Right lobe of liver (tissue), 6 donors: ENCODE data around the gene EIF5B. TPM values are rescaled to one million over a fixed set of nuclear protein-coding genes. Genes with fewer than 3 reads are reported as not detected.
A peak's percentile ranks its signal among the peaks of the same experiment; 100 is the strongest.

Source experiments
- ATAC-seq, 4 donors: fragments of 200-7000 bp; cut with Tn5 transposase; one replicate each; pipeline ENCODE4 v1.9.1; 2020; ENCODE audit warnings: mild to moderate bottlenecking in 4 of 4, moderate library complexity in 4 of 4
- DNase-seq, 3 donors: peaks; one replicate each; pipeline ENCODE4 v3.0.0-alpha.2; 2020
- H3K27ac ChIP-seq, 3 donors: fragments of 200-600 bp; one replicate each; pipeline ENCODE4 v1.8.0; 2022
- H3K27me3 ChIP-seq, 2 donors: fragments of 200-600 bp; one replicate each; pipeline ENCODE4 v1.8.0; 2022
- H3K36me3 ChIP-seq, 4 donors: fragments of 200-600 bp; sonication (generic) in 1 of 4; one replicate each; pipeline versions ENCODE4 v1.5.1 to v1.8.0; 2017 to 2022; ENCODE audit warnings: control low read depth in 1 of 4
- H3K4me1 ChIP-seq, 4 donors: fragments of 200-600 bp; sonication (generic) in 1 of 4; one replicate each; pipeline versions ENCODE4 v1.5.1 to v1.8.0; 2017 to 2022; ENCODE audit warnings: control low read depth in 1 of 4
- H3K4me3 ChIP-seq, 3 donors: fragments of 200-600 bp; one replicate each; pipeline ENCODE4 v1.8.0; 2022
- H3K9me3 ChIP-seq, 4 donors: fragments of 200-600 bp; sonication (generic) in 1 of 4; one replicate each; pipeline versions ENCODE4 v1.5.1 to v1.8.0; 2017 to 2022; ENCODE audit warnings: control low read depth in 1 of 4
- CTCF ChIP-seq, 4 donors: fragments of 200-600 bp in 3 of 4; fragments of 450-650 bp in 1 of 4; IDR thresholded peaks; one replicate each; pipeline versions ENCODE4 v1.5.1 to v1.8.0; 2016 to 2022; ENCODE audit warnings: antibody characterized with exemption in 4 of 4, mild to moderate bottlenecking in 2 of 4
- POLR2A ChIP-seq: fragments of 450-650 bp; IDR thresholded peaks from one replicate; pipeline ENCODE4 v1.6.1; 2017; ENCODE audit warnings: antibody characterized with exemption, mild to moderate bottlenecking
- WGBS: methylation state at CpG from one replicate; pipeline ENCODE4 v1.1.6; 2018; ENCODE audit warnings: low coverage, low lambda C conversion rate; ENCODE audit not compliant: insufficient coverage; ENCODE audit errors: missing lambda C conversion rate; 5-methylcytosine and 5-hydroxymethylcytosine counted together
- intact Hi-C, 2 donors: fragments of 100-400 bp; cut with DNase I; formaldehyde crosslinking; loops; one replicate each; pipeline versions ENCODE4 v1.11.2 to v1.14.1; 2022
- total RNA-seq, 6 experiments: library from RNA; depleted of rRNA in 2 of 6; stranded (reverse); fragments of >200 nt in 2 of 6; fragmentation: NEBNext Ultra II Directional in 3 of 6; extraction: Animal tissue kit (Norgen Biotek cat#: 25700) in 3 of 6; gene quantifications; one replicate each; pipeline versions ENCODE4 v1.1.0 to v1.2.4, GENCODE V29; 2016 to 2023
- donor health status: DM: no; HTN: yes; CAD: no.
- donor health status: DM: no; HTN: no; CAD: no.
- donor health status: DM: no; HTN: no; CAD: no.
- donor health status: DM: no; HTN: yes; CAD: no.
- donor health status: DM: no; HTN: yes; CAD: no.

EIF5B gene
- total RNA-seq, 6 experiments from 2014 or later = 10.2 to 18.8 (median 17.4) TPM

DNA sequence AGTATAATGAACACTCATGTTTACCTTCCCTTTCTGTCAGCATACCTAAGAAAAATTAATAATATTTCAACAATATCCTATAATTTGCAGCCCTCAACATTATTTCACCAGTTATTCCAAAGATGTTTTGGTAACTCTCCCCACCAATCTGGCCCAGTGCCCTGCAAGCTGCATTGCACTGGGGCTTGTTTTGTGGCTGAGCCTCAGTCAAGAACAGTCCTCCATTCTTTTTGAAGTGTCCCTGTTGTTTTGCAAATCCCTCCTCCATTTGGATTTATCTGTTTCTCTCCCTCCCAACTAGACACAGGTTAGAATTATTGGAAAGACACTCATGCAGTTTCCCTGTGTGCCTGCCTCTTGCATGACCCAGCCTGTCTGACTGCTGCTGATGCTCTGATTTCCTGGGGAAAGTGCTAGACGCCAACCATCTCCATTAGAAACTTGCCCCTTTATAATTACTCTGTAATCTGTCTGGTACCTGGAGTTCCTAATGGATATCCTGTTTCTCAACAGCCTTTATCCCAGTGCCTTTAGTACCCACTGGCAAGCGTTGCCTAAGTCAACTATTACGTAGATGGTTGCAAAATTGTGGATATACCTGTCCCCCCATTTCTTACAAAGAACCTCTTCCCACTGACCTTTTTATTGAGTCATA lies 60.2 kb downstream of the EIF5B start:
- H3K4me3 ChIP-seq = no peak overlapping the region
- no peak overlapping the region for H3K27ac ChIP-seq
- ATAC-seq = no peak
- H3K36me3 ChIP-seq = peaks cover 0 to 67% (median 15%) of the 10 kb centered on the region in 4 donors
- no peak for DNase-seq
- H3K27me3 ChIP-seq = no peaks in the 10 kb centered on the region
- H3K4me1 ChIP-seq = peaks cover 0 to 10% (median 3%) of the 10 kb centered on the region in 4 donors
- 73% methylated on average over 3 of the region's 3 CpGs for WGBS
- no peaks in the 10 kb centered on the region for H3K9me3 ChIP-seq
- intact Hi-C loops = no loop called here
- TF ChIP-seq POLR2A (no peak), CTCF (IDR thresholded peaks at IDR 0.05) (no peak)

GRCh38 chr2:99398303-99398702 lies 61.1 kb downstream of the EIF5B start:
- TF ChIP-seq CTCF (IDR thresholded peaks at IDR 0.05) (no peak), POLR2A (no peak)
- WGBS = 98% methylated on average over 3 of the region's 5 CpGs
- H3K4me1 ChIP-seq = peaks cover 0 to 6% (median under 1%) of the 10 kb centered on the region in 4 donors
- ATAC-seq (no peak), DNase-seq (no peak)
- intact Hi-C loops = no loop called here
- no peaks in the 10 kb centered on the region for H3K9me3 ChIP-seq
- no peak overlapping the region for H3K27ac ChIP-seq
- no peak overlapping the region for H3K4me3 ChIP-seq
- no peaks in the 10 kb centered on the region for H3K27me3 ChIP-seq
- peaks cover 0 to 75% (median 19%) of the 10 kb centered on the region in 4 donors for H3K36me3 ChIP-seq

DNA sequence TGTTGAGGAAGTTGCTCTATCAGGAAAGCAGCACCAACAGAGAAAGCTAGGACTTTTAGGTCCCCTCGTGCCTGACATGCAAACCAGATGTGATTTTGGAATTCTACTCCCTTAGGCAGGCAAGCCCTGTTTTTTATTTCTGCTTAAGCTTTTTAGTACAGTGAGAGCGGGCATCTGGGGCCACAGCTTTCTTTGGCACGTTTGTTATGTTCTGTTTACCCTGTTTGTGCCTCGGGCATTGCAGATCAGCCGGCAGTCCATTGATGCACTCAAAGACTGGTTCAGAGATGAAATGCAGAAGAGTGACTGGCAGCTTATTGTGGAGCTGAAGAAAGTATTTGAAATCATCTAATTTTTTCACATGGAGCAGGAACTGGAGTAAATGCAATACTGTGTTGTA lies 61.9 kb downstream of the EIF5B start:
- 36% methylated on average over 4 of the region's 5 CpGs for WGBS

DNA sequence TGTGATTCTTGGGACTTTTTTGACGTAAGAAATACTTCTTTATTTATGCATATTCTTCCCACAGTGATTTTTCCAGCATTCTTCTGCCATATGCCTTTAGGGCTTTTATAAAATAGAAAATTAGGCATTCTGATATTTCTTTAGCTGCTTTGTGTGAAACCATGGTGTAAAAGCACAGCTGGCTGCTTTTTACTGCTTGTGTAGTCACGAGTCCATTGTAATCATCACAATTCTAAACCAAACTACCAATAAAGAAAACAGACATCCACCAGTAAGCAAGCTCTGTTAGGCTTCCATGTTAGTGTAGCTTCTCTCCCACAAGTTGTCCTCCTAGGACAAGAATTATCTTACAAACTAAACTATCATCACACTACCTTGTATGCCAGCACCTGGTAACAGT lies 62.6 kb downstream of the EIF5B start:
- Histone ChIP-seq H3K4me3 (no peak overlapping the region), H3K9me3 (no peaks in the 10 kb centered on the region), H3K36me3 (peaks cover 0 to 76% (median 28%) of the 10 kb centered on the region in 4 donors), H3K4me1 (peaks cover 0 to 8% (median 0%) of the 10 kb centered on the region in 4 donors), H3K27me3 (no peaks in the 10 kb centered on the region), H3K27ac (no peak overlapping the region)
- ATAC-seq = no peak
- TF ChIP-seq CTCF (IDR thresholded peaks at IDR 0.05) (no peak), POLR2A (no peak)
- DNase-seq = no peak
- WGBS = 100% methylated on average over 2 of the region's 2 CpGs
- intact Hi-C loops = no loop called here

More for the DNA sequence above, 61.9 kb downstream of the EIF5B start:
- Histone ChIP-seq H3K9me3 (no peaks in the 10 kb centered on the region), H3K4me3 (no peak overlapping the region), H3K4me1 (peaks cover 0 to 8% (median 0%) of the 10 kb centered on the region in 4 donors), H3K36me3 (peaks cover 0 to 78% (median 23%) of the 10 kb centered on the region in 4 donors), H3K27me3 (no peaks in the 10 kb centered on the region), H3K27ac (no peak overlapping the region)
- ATAC-seq (peak in 3 of 4 donors; percentile 45 to 52 (median 50)), DNase-seq (no peak)
- TF ChIP-seq POLR2A (no peak), CTCF (IDR thresholded peaks at IDR 0.05) (no peak)
- intact Hi-C loops = no loop called here
